Measurements from ENCODE around the gene MARCHF3. TPM values are rescaled to one million over a fixed set of nuclear protein-coding genes. Genes with fewer than 3 reads are reported as not detected.
A peak's percentile ranks its signal among the peaks of the same experiment; 100 is the strongest.
"Not testable (repeated sequence)": the region's sequence is repeated elsewhere in the genome, so short reads cannot be mapped to it uniquely, and the experiment has no call there.

Gene MARCHF3
- total RNA-seq, 2 donors from 2014 or later: 9.3 to 12.4 TPM

GRCh38 chr5:127063257-127063913 lies 33.0 kb upstream of the MARCHF3 start:
- Mint-ChIP-seq H3K27me3 (ENCODE audit: low read depth) (no peaks in the 10 kb centered on the region), H3K4me1 (ENCODE audit: low read depth) (peaks cover 10% of the 10 kb centered on the region)

GRCh38 chr5:127061956-127062355 lies 31.6 kb upstream of the MARCHF3 start:
- peaks cover 1 to 4% of the 10 kb centered on the region in 2 donors for H3K36me3 Mint-ChIP-seq (ENCODE audit: insufficient read depth in 2 of 2)
- H3K27ac Mint-ChIP-seq: no peak overlapping the region
- H3K4me1 Mint-ChIP-seq (ENCODE audit: low read depth): peaks cover 10% of the 10 kb centered on the region
- ATAC-seq (replicated peaks in 1 of 2) (no peak), DNase-seq (no peak)
- no peak overlapping the region for H3K4me3 Mint-ChIP-seq
- H3K27me3 Mint-ChIP-seq (ENCODE audit: low read depth): no peaks in the 10 kb centered on the region
- H3K9me3 Mint-ChIP-seq: no peaks in the 10 kb centered on the region

More at GRCh38 chr5:127063257-127063913, 33.0 kb upstream of the MARCHF3 start:
- no peak for ATAC-seq (replicated peaks in 1 of 2)
- Mint-ChIP-seq H3K36me3 (ENCODE audit: insufficient read depth in 2 of 2) (peaks cover 1 to 2% of the 10 kb centered on the region in 2 donors), H3K9me3 (no peaks in the 10 kb centered on the region), H3K27ac (no peak overlapping the region), H3K4me3 (no peak overlapping the region)
- DNase-seq: no peak

GRCh38 chr5:127061537-127061936 lies 31.2 kb upstream of the MARCHF3 start:
- Mint-ChIP-seq H3K9me3 (no peaks in the 10 kb centered on the region), H3K27ac (no peak overlapping the region), H3K27me3 (ENCODE audit: low read depth) (no peaks in the 10 kb centered on the region), H3K36me3 (ENCODE audit: insufficient read depth in 2 of 2) (peaks cover 1 to 4% of the 10 kb centered on the region in 2 donors), H3K4me3 (no peak overlapping the region), H3K4me1 (ENCODE audit: low read depth) (peaks cover 10% of the 10 kb centered on the region)
- ATAC-seq (replicated peaks in 1 of 2): no peak
- DNase-seq: no peak

- DNase-seq (peak; percentile 8 to 10), ATAC-seq (replicated peaks in 1 of 2) (peak; percentile 73 to 83)
- no peaks in the 10 kb centered on the region for H3K27me3 Mint-ChIP-seq (ENCODE audit: low read depth)
- H3K36me3 Mint-ChIP-seq (ENCODE audit: insufficient read depth in 2 of 2): peaks cover 6 to 7% of the 10 kb centered on the region in 2 donors
- peaks cover 10% of the 10 kb centered on the region for H3K4me1 Mint-ChIP-seq (ENCODE audit: low read depth)
- peaks cover 0 to 4% of the 10 kb centered on the region in 2 donors for H3K9me3 Mint-ChIP-seq
- no peak overlapping the region for H3K27ac Mint-ChIP-seq
- H3K4me3 Mint-ChIP-seq: peak overlapping the region in 1 of 2 donors; percentile 60
Observed at GRCh38 chr5:127060470-127060985, 30.2 kb upstream of the MARCHF3 start.

GRCh38 chr5:127056896-127057295 lies 26.5 kb upstream of the MARCHF3 start:
- H3K4me3 Mint-ChIP-seq: no peak overlapping the region
- peaks cover 6 to 21% of the 10 kb centered on the region in 2 donors for H3K36me3 Mint-ChIP-seq (ENCODE audit: insufficient read depth in 2 of 2)
- ATAC-seq (replicated peaks in 1 of 2): no peak
- no peak overlapping the region for H3K27ac Mint-ChIP-seq
- H3K4me1 Mint-ChIP-seq (ENCODE audit: low read depth): peaks cover 10% of the 10 kb centered on the region
- DNase-seq: no peak
- no peaks in the 10 kb centered on the region for H3K27me3 Mint-ChIP-seq (ENCODE audit: low read depth)
- H3K9me3 Mint-ChIP-seq: peaks cover 0 to 4% of the 10 kb centered on the region in 2 donors

- Mint-ChIP-seq H3K27me3 (ENCODE audit: low read depth) (no peaks in the 10 kb centered on the region), H3K4me3 (no peak overlapping the region), H3K27ac (no peak overlapping the region), H3K9me3 (peaks cover 0 to 4% of the 10 kb centered on the region in 2 donors), H3K4me1 (ENCODE audit: low read depth) (peaks cover 8% of the 10 kb centered on the region), H3K36me3 (ENCODE audit: insufficient read depth in 2 of 2) (peaks cover 6 to 21% of the 10 kb centered on the region in 2 donors)
- no peak for ATAC-seq (replicated peaks in 1 of 2)
- no peak for DNase-seq
Observed at GRCh38 chr5:127055880-127056653, 25.7 kb upstream of the MARCHF3 start.

- ATAC-seq (replicated peaks in 1 of 2); H3K27me3 Mint-ChIP-seq (ENCODE audit: low read depth); H3K4me3 Mint-ChIP-seq; H3K9me3 Mint-ChIP-seq; DNase-seq; H3K4me1 Mint-ChIP-seq (ENCODE audit: low read depth); H3K27ac Mint-ChIP-seq: not testable (repeated sequence)
- H3K36me3 Mint-ChIP-seq (ENCODE audit: insufficient read depth in 2 of 2): peaks cover 4 to 19% of the 10 kb centered on the region in 2 donors
Observed at GRCh38 chr5:127053551-127053950, 23.2 kb upstream of the MARCHF3 start.

GRCh38 chr5:127053049-127053448 lies 22.7 kb upstream of the MARCHF3 start:
- peaks cover 3 to 19% of the 10 kb centered on the region in 2 donors for H3K36me3 Mint-ChIP-seq (ENCODE audit: insufficient read depth in 2 of 2)
- H3K4me3 Mint-ChIP-seq: no peak overlapping the region
- no peak for DNase-seq
- no peak overlapping the region for H3K27ac Mint-ChIP-seq
- H3K4me1 Mint-ChIP-seq (ENCODE audit: low read depth): no peaks in the 10 kb centered on the region
- no peaks in the 10 kb centered on the region for H3K27me3 Mint-ChIP-seq (ENCODE audit: low read depth)
- ATAC-seq (replicated peaks in 1 of 2): no peak
- H3K9me3 Mint-ChIP-seq: peaks cover 0 to 4% of the 10 kb centered on the region in 2 donors

- Mint-ChIP-seq H3K4me1 (ENCODE audit: low read depth) (no peaks in the 10 kb centered on the region), H3K4me3 (no peak overlapping the region), H3K9me3 (peaks cover 0 to 4% of the 10 kb centered on the region in 2 donors), H3K27ac (no peak overlapping the region), H3K36me3 (ENCODE audit: insufficient read depth in 2 of 2) (peaks cover 2 to 19% of the 10 kb centered on the region in 2 donors), H3K27me3 (ENCODE audit: low read depth) (no peaks in the 10 kb centered on the region)
- ATAC-seq (replicated peaks in 1 of 2) (no peak), DNase-seq (no peak)
Observed at GRCh38 chr5:127051591-127051990, 21.2 kb upstream of the MARCHF3 start.

GRCh38 chr5:127046343-127047072 lies 16.1 kb upstream of the MARCHF3 start:
- ATAC-seq (replicated peaks in 1 of 2) (no peak), DNase-seq (no peak)
- no peaks in the 10 kb centered on the region for H3K27me3 Mint-ChIP-seq (ENCODE audit: low read depth)
- no peaks in the 10 kb centered on the region for H3K9me3 Mint-ChIP-seq
- H3K4me1 Mint-ChIP-seq (ENCODE audit: low read depth): no peaks in the 10 kb centered on the region
- H3K4me3 Mint-ChIP-seq: no peak overlapping the region
- H3K27ac Mint-ChIP-seq: no peak overlapping the region
- H3K36me3 Mint-ChIP-seq (ENCODE audit: insufficient read depth in 2 of 2): no peaks in the 10 kb centered on the region

- no peak for DNase-seq
- no peaks in the 10 kb centered on the region for H3K4me1 Mint-ChIP-seq (ENCODE audit: low read depth)
- H3K4me3 Mint-ChIP-seq: no peak overlapping the region
- H3K27ac Mint-ChIP-seq: no peak overlapping the region
- no peaks in the 10 kb centered on the region for H3K36me3 Mint-ChIP-seq (ENCODE audit: insufficient read depth in 2 of 2)
- no peaks in the 10 kb centered on the region for H3K27me3 Mint-ChIP-seq (ENCODE audit: low read depth)
- no peaks in the 10 kb centered on the region for H3K9me3 Mint-ChIP-seq
- ATAC-seq (replicated peaks in 1 of 2): no peak
Observed at GRCh38 chr5:127042593-127042992, 12.2 kb upstream of the MARCHF3 start.

- Mint-ChIP-seq H3K27me3 (ENCODE audit: low read depth) (no peaks in the 10 kb centered on the region), H3K4me3 (no peak overlapping the region), H3K36me3 (ENCODE audit: insufficient read depth in 2 of 2) (no peaks in the 10 kb centered on the region), H3K27ac (no peak overlapping the region), H3K9me3 (no peaks in the 10 kb centered on the region), H3K4me1 (ENCODE audit: low read depth) (no peaks in the 10 kb centered on the region)
- no peak for ATAC-seq (replicated peaks in 1 of 2)
- DNase-seq: no peak
Observed at GRCh38 chr5:127041571-127041970, 11.2 kb upstream of the MARCHF3 start.
